ENCODE data around the gene AK9.
"Not testable (repeated sequence)": the region's sequence is repeated elsewhere in the genome, so short reads cannot be mapped to it uniquely, and the experiment has no call there.

Gene AK9

GRCh38 chr6:109690737-109691621 is at the start of gene AK9, which contains the start of gene FIG4:
TSS of gene AK9 (minus strand) at chr6:109691202. CDS start at chr6:109675745, 15,457 bp downstream.
TSS of gene FIG4 (plus strand) at chr6:109691296. CDS start at chr6:109691436, 140 bp downstream.
- peak within 1 kb of the TSS; percentile 82 for H3K4me3 ChIP-seq (ENCODE audit: low read depth, low read length)

GRCh38 chr6:109740787-109741186 is 49.8 kb upstream of the AK9 start:
- H3K4me3 ChIP-seq (ENCODE audit: low read depth, low read length), result no peak overlapping the region

GRCh38 chr6:109739686-109740085 is 48.7 kb upstream of the AK9 start:
- no peak overlapping the region for H3K4me3 ChIP-seq (ENCODE audit: low read depth, low read length)

GRCh38 chr6:109738667-109739066 is 47.7 kb upstream of the AK9 start:
- no peak overlapping the region for H3K4me3 ChIP-seq (ENCODE audit: low read depth, low read length)

GRCh38 chr6:109738255-109738654 is 47.3 kb upstream of the AK9 start:
- H3K4me3 ChIP-seq (ENCODE audit: low read depth, low read length), result no peak overlapping the region

GRCh38 chr6:109736273-109737025 is 45.4 kb upstream of the AK9 start:
- H3K4me3 ChIP-seq (ENCODE audit: low read depth, low read length), result no peak overlapping the region

GRCh38 chr6:109725250-109725649 is 34.2 kb upstream of the AK9 start:
- H3K4me3 ChIP-seq (ENCODE audit: low read depth, low read length), result not testable (repeated sequence)

- H3K4me3 ChIP-seq (ENCODE audit: low read depth, low read length), result no peak overlapping the region
Observed at GRCh38 chr6:109722564-109723254, 31.7 kb upstream of the AK9 start.

- no peak overlapping the region for H3K4me3 ChIP-seq (ENCODE audit: low read depth, low read length)
Observed at GRCh38 chr6:109722011-109722410, 31.0 kb upstream of the AK9 start.

- H3K4me3 ChIP-seq (ENCODE audit: low read depth, low read length), result no peak overlapping the region
Observed at GRCh38 chr6:109720311-109720710, 29.3 kb upstream of the AK9 start.

- H3K4me3 ChIP-seq (ENCODE audit: low read depth, low read length), result no peak overlapping the region
Observed at GRCh38 chr6:109718991-109719390, 28.0 kb upstream of the AK9 start.

- no peak overlapping the region for H3K4me3 ChIP-seq (ENCODE audit: low read depth, low read length)
Observed at GRCh38 chr6:109717971-109718370, 27.0 kb upstream of the AK9 start.

GRCh38 chr6:109715616-109716015 is 24.6 kb upstream of the AK9 start:
- H3K4me3 ChIP-seq (ENCODE audit: low read depth, low read length), result no peak overlapping the region

- no peak overlapping the region for H3K4me3 ChIP-seq (ENCODE audit: low read depth, low read length)
Observed at GRCh38 chr6:109714611-109715010, 23.6 kb upstream of the AK9 start.

GRCh38 chr6:109714166-109714565 is 23.2 kb upstream of the AK9 start:
- H3K4me3 ChIP-seq (ENCODE audit: low read depth, low read length), result no peak overlapping the region

- no peak overlapping the region for H3K4me3 ChIP-seq (ENCODE audit: low read depth, low read length)
Observed at GRCh38 chr6:109713097-109713496, 22.1 kb upstream of the AK9 start.

- H3K4me3 ChIP-seq (ENCODE audit: low read depth, low read length), result not testable (repeated sequence)
Observed at GRCh38 chr6:109708099-109708498, 17.1 kb upstream of the AK9 start.

- no peak overlapping the region for H3K4me3 ChIP-seq (ENCODE audit: low read depth, low read length)
Observed at GRCh38 chr6:109706513-109706912, 15.5 kb upstream of the AK9 start.

- H3K4me3 ChIP-seq (ENCODE audit: low read depth, low read length), result no peak overlapping the region
Observed at GRCh38 chr6:109705258-109705657, 14.3 kb upstream of the AK9 start.

- H3K4me3 ChIP-seq (ENCODE audit: low read depth, low read length), result no peak overlapping the region
Observed at GRCh38 chr6:109702791-109703190, 11.8 kb upstream of the AK9 start.

GRCh38 chr6:109701774-109702173 is 10.8 kb upstream of the AK9 start:
- no peak overlapping the region for H3K4me3 ChIP-seq (ENCODE audit: low read depth, low read length)
